T-helper 17 cell (primary cell): Measurements from ENCODE around the gene CPT2. TPM values are rescaled to one million over a fixed set of nuclear protein-coding genes. Genes with fewer than 3 reads are reported as not detected.

Experiments
- ATAC-seq: fragments of 150-1000 bp; cut with Tn5 transposase; 2 replicates; pipeline ENCODE4 v1.10.0; 2021; ENCODE audit warnings: mild to moderate bottlenecking, moderate library complexity
- DNase-seq, 3 donors: peaks; one replicate each; pipeline versions ENCODE4 v3.0.0 to v3.0.0-alpha.2; 2020 to 2021
- H3K9me3 ChIP-seq: one replicate; pipeline ENCODE4 v1.7.0; 2013; ENCODE audit warnings: low read length, mild to moderate bottlenecking; ENCODE audit not compliant: control insufficient read depth, poor library complexity, severe bottlenecking
- H3K27ac Mint-ChIP-seq: one replicate; pipeline ENCODE4 v1.8.0; 2022; ENCODE audit warnings: mild to moderate bottlenecking, moderate library complexity, mixed read lengths
- H3K27me3 Mint-ChIP-seq: one replicate; pipeline ENCODE4 v1.8.0; 2022; ENCODE audit warnings: mixed read lengths
- H3K36me3 Mint-ChIP-seq: one replicate; pipeline ENCODE4 v1.8.0; 2022; ENCODE audit warnings: low read depth, mixed read lengths
- H3K4me1 Mint-ChIP-seq: one replicate; pipeline ENCODE4 v1.8.0; 2022; ENCODE audit warnings: mild to moderate bottlenecking, mixed read lengths
- H3K4me3 Mint-ChIP-seq: one replicate; pipeline ENCODE4 v1.8.0; 2022; ENCODE audit warnings: mild to moderate bottlenecking, moderate library complexity, mixed read lengths
- total RNA-seq, 4 donors: library from RNA in 2 of 4; stranded (reverse) in 2 of 4; gene quantifications; one replicate each; pipeline ENCODE4 v1.2.3 and lab custom pipeline; 2022 to 2026

Gene CPT2
- total RNA-seq, 2 donors from 2014 or later, result 9.2 to 9.5 TPM

DNA sequence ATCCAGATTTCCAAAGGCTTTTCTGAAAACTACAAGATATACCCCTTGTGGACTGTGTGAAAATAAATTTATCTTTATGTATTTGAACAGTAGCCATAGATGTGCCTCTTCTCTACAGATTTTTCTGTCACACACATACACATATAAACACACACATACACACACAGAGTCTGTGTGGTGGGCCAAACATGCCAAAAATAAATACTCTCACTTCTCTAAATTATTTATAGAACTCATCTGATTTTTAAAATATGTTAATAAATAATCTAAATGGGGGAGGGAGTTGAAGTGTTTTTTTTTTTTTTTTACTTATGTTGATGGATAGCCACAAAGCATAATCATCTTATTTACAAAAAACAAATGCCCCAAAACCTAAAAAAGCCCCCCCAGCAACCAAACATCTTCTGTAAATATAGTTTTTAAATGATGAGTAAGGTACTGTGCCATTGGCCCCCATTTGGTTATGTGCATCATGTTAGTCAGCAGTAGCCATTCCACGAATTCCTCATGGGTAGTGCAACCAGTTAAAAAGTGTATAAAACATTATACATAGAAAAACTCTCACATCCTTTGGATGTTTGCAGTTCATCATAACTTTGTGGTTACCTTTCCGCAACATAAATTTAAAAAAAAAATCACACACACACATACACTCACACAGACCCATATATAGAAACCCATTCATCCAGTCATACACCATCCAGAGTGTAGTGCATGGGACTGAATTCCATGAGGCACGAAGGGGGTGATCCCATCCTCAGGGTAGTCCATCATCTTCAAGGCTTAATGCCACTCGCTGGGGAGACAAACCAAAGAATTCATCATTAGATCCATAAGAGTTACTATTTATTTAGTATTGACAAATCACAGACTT, 49.9 kb downstream of the CPT2 start:
- no peaks in the 10 kb centered on the region for H3K9me3 ChIP-seq
- H3K4me1 Mint-ChIP-seq, result peaks cover 2% of the 10 kb centered on the region
- H3K27me3 Mint-ChIP-seq, result no peaks in the 10 kb centered on the region
- peaks cover 6% of the 10 kb centered on the region for H3K36me3 Mint-ChIP-seq
- DNase-seq, result no peak
- no peak for ATAC-seq
- no peak overlapping the region for H3K27ac Mint-ChIP-seq
- H3K4me3 Mint-ChIP-seq, result no peak overlapping the region

- ATAC-seq, result no peak
- Mint-ChIP-seq H3K27ac (no peak overlapping the region), H3K27me3 (no peaks in the 10 kb centered on the region), H3K4me1 (peaks cover 2% of the 10 kb centered on the region), H3K4me3 (no peak overlapping the region), H3K36me3 (peaks cover 6% of the 10 kb centered on the region)
- DNase-seq, result no peak
- H3K9me3 ChIP-seq, result no peaks in the 10 kb centered on the region
Measured at GRCh38 chr1:53249706-53250105, 53.1 kb downstream of the CPT2 start.

DNA sequence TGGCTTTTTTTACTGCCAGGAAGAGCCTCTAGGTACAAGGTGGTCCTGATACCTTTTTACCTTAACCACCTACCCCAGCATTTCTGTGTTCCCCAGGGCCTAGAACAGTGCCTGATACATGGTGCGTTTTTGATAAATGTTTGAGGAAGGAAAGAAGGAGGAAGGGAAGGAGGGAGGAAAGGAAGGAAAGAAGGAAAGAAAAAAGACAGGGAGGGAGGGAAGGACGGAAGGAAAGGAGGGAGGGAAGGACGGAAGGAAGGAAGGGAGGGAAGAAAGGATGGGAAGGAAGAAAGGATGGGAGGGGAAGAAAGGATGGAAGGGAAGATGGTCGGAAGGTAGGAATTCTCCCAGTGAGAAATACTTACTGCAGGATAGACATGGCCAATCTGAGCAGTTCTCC, 53.7 kb downstream of the CPT2 start:
- no peaks in the 10 kb centered on the region for H3K9me3 ChIP-seq
- Mint-ChIP-seq H3K4me3 (no peak overlapping the region), H3K27me3 (no peaks in the 10 kb centered on the region), H3K27ac (peak overlapping the region; percentile 62), H3K4me1 (peaks cover 2% of the 10 kb centered on the region), H3K36me3 (peaks cover 6% of the 10 kb centered on the region)
- DNase-seq (no peak), ATAC-seq (no peak)

DNA sequence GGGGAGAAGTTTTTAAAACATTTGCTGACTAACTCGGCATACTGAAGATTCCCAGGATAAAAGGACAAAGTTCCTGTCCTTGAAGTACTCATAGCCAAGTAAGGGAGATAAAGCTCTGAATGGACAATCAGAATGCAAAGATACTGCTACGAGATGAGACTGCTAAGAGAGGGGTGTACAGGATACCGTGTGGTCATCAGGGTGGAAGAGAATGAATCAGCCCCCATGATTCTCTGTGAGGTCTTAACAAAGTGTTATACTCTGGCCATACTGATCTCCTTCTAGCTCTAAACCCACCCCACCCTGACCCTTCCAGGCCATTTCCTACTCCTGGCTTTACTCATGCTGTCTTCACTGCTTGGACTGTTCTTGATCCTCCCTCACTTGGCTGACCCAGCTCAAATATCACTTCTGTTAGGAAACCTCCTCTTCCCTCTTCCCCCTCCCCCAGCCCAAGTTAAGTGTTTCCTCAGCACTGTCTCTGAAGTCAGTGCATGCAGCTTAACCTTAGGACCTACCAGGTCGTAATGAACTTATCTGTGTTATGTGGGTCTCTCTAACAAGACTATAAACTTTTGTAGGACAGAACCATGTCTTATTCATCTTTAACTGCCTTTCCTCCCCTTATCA, 57.5 kb downstream of the CPT2 start:
- Mint-ChIP-seq H3K4me3 (no peak overlapping the region), H3K36me3 (peaks cover 11% of the 10 kb centered on the region), H3K27me3 (no peaks in the 10 kb centered on the region), H3K4me1 (peaks cover 2% of the 10 kb centered on the region), H3K27ac (no peak overlapping the region)
- H3K9me3 ChIP-seq, result no peaks in the 10 kb centered on the region
- no peak for ATAC-seq
- no peak for DNase-seq

- DNase-seq (no peak), ATAC-seq (no peak)
- Mint-ChIP-seq H3K27ac (no peak overlapping the region), H3K36me3 (peaks cover 11% of the 10 kb centered on the region), H3K27me3 (no peaks in the 10 kb centered on the region), H3K4me1 (no peaks in the 10 kb centered on the region), H3K4me3 (no peak overlapping the region)
- no peaks in the 10 kb centered on the region for H3K9me3 ChIP-seq
Measured at GRCh38 chr1:53255031-53255430, 58.4 kb downstream of the CPT2 start.

- no peak for ATAC-seq
- H3K27ac Mint-ChIP-seq, result no peak overlapping the region
- no peaks in the 10 kb centered on the region for H3K9me3 ChIP-seq
- peaks cover 10% of the 10 kb centered on the region for H3K36me3 Mint-ChIP-seq
- no peak for DNase-seq
- H3K4me1 Mint-ChIP-seq, result no peaks in the 10 kb centered on the region
- H3K27me3 Mint-ChIP-seq, result no peaks in the 10 kb centered on the region
- no peak overlapping the region for H3K4me3 Mint-ChIP-seq
Measured at GRCh38 chr1:53256511-53257453, 60.2 kb downstream of the CPT2 start.

- H3K36me3 Mint-ChIP-seq, result peaks cover 10% of the 10 kb centered on the region
- no peaks in the 10 kb centered on the region for H3K27me3 Mint-ChIP-seq
- H3K27ac Mint-ChIP-seq, result no peak overlapping the region
- no peak for ATAC-seq
- H3K4me1 Mint-ChIP-seq, result no peaks in the 10 kb centered on the region
- H3K9me3 ChIP-seq, result no peaks in the 10 kb centered on the region
- DNase-seq, result no peak
- no peak overlapping the region for H3K4me3 Mint-ChIP-seq
Measured at GRCh38 chr1:53257454-53258081, 60.9 kb downstream of the CPT2 start.

GRCh38 chr1:53258216-53258615, 61.6 kb downstream of the CPT2 start:
- Mint-ChIP-seq H3K4me3 (no peak overlapping the region), H3K27me3 (no peaks in the 10 kb centered on the region), H3K36me3 (peaks cover 10% of the 10 kb centered on the region), H3K4me1 (no peaks in the 10 kb centered on the region), H3K27ac (no peak overlapping the region)
- no peaks in the 10 kb centered on the region for H3K9me3 ChIP-seq
- DNase-seq (no peak), ATAC-seq (no peak)

- H3K4me3 Mint-ChIP-seq, result peak overlapping the region; percentile 7
- H3K36me3 Mint-ChIP-seq, result peaks cover 13% of the 10 kb centered on the region
- ATAC-seq (no peak), DNase-seq (no peak)
- H3K27me3 Mint-ChIP-seq, result no peaks in the 10 kb centered on the region
- no peaks in the 10 kb centered on the region for H3K4me1 Mint-ChIP-seq
- H3K27ac Mint-ChIP-seq, result peak overlapping the region; percentile 11
- H3K9me3 ChIP-seq, result no peaks in the 10 kb centered on the region
Measured at GRCh38 chr1:53259932-53260331, 63.3 kb downstream of the CPT2 start.

DNA sequence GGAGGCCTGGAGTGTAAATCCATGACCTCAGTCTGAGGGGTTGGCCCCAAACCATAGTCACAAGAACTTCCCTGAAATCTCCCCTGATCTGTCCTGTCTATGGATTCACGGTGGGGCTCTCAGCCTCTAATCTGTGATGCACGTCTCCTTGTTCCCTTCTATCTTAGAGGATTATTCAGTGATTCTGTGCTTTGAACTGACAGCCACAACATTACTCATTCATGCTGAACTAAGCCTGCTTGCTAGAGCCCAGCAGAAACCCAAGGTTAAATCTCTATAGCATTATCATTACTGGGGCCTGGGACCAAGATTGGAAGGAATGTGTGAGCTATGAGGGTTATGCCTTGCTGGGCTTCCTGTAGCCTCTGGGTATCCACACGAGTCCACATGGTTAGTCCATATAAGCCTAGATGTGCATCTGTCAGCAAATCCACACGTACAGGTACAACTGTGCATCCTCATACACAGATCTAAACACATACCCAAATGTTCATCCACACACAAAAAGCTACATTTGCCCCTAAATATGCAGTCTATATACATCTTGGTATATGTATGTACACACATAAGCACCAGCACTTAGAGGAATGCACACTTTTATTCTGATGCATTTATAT, 64.1 kb downstream of the CPT2 start:
- Mint-ChIP-seq H3K27me3 (no peaks in the 10 kb centered on the region), H3K27ac (no peak overlapping the region), H3K4me1 (no peaks in the 10 kb centered on the region), H3K36me3 (peaks cover 18% of the 10 kb centered on the region), H3K4me3 (no peak overlapping the region)
- ATAC-seq (no peak), DNase-seq (no peak)
- no peaks in the 10 kb centered on the region for H3K9me3 ChIP-seq

DNA sequence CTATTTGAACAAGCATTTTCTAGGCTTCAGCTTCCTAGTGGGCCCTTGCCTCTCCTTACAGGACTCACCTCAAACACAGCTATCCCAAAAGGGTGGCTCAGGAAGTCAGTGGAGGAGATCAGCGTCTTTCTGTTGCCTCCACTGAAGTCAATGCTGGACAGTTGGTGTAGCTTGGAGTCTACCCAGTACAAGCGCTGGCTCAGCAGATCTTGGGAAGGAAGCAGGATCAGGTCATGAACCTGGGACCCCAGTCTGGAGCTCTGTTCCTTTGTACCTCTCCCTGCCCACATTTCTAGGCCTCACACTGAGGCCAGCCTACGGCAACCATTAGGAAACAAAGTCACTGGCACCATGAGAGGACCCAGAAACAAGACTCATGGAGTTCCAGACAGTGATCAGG, 65.4 kb downstream of the CPT2 start:
- ATAC-seq, result no peak
- no peak overlapping the region for H3K27ac Mint-ChIP-seq
- H3K27me3 Mint-ChIP-seq, result no peaks in the 10 kb centered on the region
- no peaks in the 10 kb centered on the region for H3K9me3 ChIP-seq
- peaks cover 18% of the 10 kb centered on the region for H3K36me3 Mint-ChIP-seq
- no peak overlapping the region for H3K4me3 Mint-ChIP-seq
- no peak for DNase-seq
- no peaks in the 10 kb centered on the region for H3K4me1 Mint-ChIP-seq
